MCF 10A (cell line): ENCODE results near the gene TBCD. TPM values are rescaled to one million over a fixed set of nuclear protein-coding genes. Genes with fewer than 3 reads are reported as not detected.
A peak's percentile ranks its signal among the peaks of the same experiment; 100 is the strongest.

ENCODE experiments used
- BruUV-seq: library from RNA; stranded (reverse); fragments of 400-500 nt; replicated peaks from 2 replicates; lab custom pipeline; 2021; lab: Mats Ljungman, UMichigan
- CTCF ChIA-PET: fragments of 300-600 bp; sonication (Branson Sonifier 250); formaldehyde crosslinking; extraction: SDS; loops from one replicate; lab custom pipeline; 2021; ENCODE audit warnings: antibody characterized with exemption, inconsistent platforms; lab: Yijun Ruan, JAX
- POLR2A ChIA-PET: fragments of 300-600, 350-650 bp; sonication (Branson Sonifier 250); formaldehyde crosslinking; extraction: SDS; loops from one replicate; lab custom pipeline; 2020; ENCODE audit warnings: antibody characterized with exemption, inconsistent platforms; lab: Yijun Ruan, JAX
- DNase-seq: peaks from one replicate; pipeline ENCODE4 v3.0.0-alpha.2; 2018; ENCODE audit not compliant: unreplicated experiment
- H3K27ac Mint-ChIP-seq: one replicate; pipeline ENCODE4 v1.8.0; 2022; ENCODE audit warnings: mild to moderate bottlenecking, low read depth, mixed read lengths; ENCODE audit not compliant: unreplicated experiment
- H3K27me3 Mint-ChIP-seq: one replicate; pipeline ENCODE4 v1.8.0; 2022; ENCODE audit warnings: mixed read lengths; ENCODE audit not compliant: insufficient read depth, unreplicated experiment
- H3K36me3 Mint-ChIP-seq: one replicate; pipeline ENCODE4 v1.8.0; 2022; ENCODE audit warnings: mild to moderate bottlenecking, moderate library complexity, mixed read lengths; ENCODE audit not compliant: insufficient read depth, unreplicated experiment
- H3K4me1 Mint-ChIP-seq: one replicate; pipeline ENCODE4 v1.8.0; 2022; ENCODE audit warnings: mixed read lengths; ENCODE audit not compliant: insufficient read depth, unreplicated experiment
- H3K4me3 Mint-ChIP-seq: one replicate; pipeline ENCODE4 v1.8.0; 2022; ENCODE audit warnings: mild to moderate bottlenecking, moderate library complexity, mixed read lengths; ENCODE audit not compliant: unreplicated experiment
- H3K9me3 Mint-ChIP-seq: one replicate; pipeline ENCODE4 v1.8.0; 2022; ENCODE audit warnings: mixed read lengths; ENCODE audit not compliant: unreplicated experiment
- CTCF ChIP-seq: fragments of 200-600 bp; IDR thresholded peaks from one replicate; pipeline ENCODE4 v1.8.0; 2022; ENCODE audit warnings: antibody characterized with exemption, mild to moderate bottlenecking; ENCODE audit not compliant: unreplicated experiment
- intact Hi-C: fragments of 100-400 bp; cut with micrococcal nuclease; formaldehyde crosslinking; loops from 2 replicates; pipeline ENCODE4 v1.14.1; 2022
- total RNA-seq: library from RNA; stranded (reverse); gene quantifications from 2 replicates; pipeline ENCODE4 v1.2.3, GENCODE V29; 2022

The TBCD gene
- total RNA-seq, 1 experiment from 2014 or later, result 76.2 TPM

- Mint-ChIP-seq H3K4me1 (peaks cover 19% of the 10 kb centered on the region), H3K4me3 (peak overlapping the region; percentile 69), H3K36me3 (peaks cover 22% of the 10 kb centered on the region), H3K27ac (peak overlapping the region; percentile 97), H3K27me3 (no peaks in the 10 kb centered on the region), H3K9me3 (no peaks in the 10 kb centered on the region)
- DNase-seq, result peak; percentile 94
- TF ChIP-seq CTCF, result no peak
- BruUV-seq, result no TSS peak
- intact Hi-C loops, result no loop called here
- CTCF ChIA-PET, result interaction anchor here (0.6 to 2.9 kb wide), 8 partner anchors 11 to 359 kb away, joined by 3 to 28 read pairs (median 4); no protein-coding TSS in a partner anchor
- POLR2A ChIA-PET, result interaction anchor here (0.6 to 3.6 kb wide), 21 partner anchors 11 to 1073 kb away, joined by 3 to 162 read pairs (median 5); partner anchors contain the start of genes FN3KRP, FOXK2 and ZNF750
Measured at GRCh38 chr17:82874011-82874835, 122.4 kb downstream of the TBCD start.

- Mint-ChIP-seq H3K4me1 (peaks cover 26% of the 10 kb centered on the region), H3K27me3 (no peaks in the 10 kb centered on the region), H3K36me3 (peaks cover 22% of the 10 kb centered on the region), H3K9me3 (no peaks in the 10 kb centered on the region), H3K4me3 (peak overlapping the region; percentile 69), H3K27ac (peak overlapping the region; percentile 97)
- no TSS peak for BruUV-seq
- ChIA-PET CTCF (interaction anchor here (0.5 to 2.9 kb wide), 12 partner anchors 12 to 464 kb away, joined by 3 to 28 read pairs (median 3); no protein-coding TSS in a partner anchor), POLR2A (interaction anchor here (0.6 to 3.6 kb wide), 39 partner anchors 10 to 577 kb away, joined by 3 to 162 read pairs (median 4); partner anchors contain the start of genes FN3KRP, FOXK2, METRNL and ZNF750)
- peak; percentile 94 for DNase-seq
- intact Hi-C loops, result no loop called here
- TF ChIP-seq CTCF, result no peak
Measured at GRCh38 chr17:82875407-82875856, 123.6 kb downstream of the TBCD start.

DNA sequence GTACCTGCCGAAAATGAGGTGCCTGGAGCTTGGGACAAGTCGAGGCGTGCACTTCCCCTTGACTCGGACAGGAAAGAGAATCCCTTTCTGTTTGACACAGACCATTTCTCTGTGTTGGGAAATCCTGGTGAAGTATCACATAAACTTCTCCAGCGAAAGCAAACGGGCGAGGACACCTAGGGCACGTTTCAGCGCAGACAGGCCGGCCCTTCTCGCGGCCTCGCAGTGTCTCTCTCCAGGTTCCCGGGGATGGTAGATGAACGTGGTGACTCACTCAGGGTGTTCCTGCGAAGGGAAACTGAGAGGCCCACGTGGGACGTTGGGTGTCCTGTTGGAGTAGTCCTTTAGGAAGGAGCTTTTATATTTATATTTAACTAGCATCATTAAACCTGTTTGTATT is 124.3 kb downstream of the TBCD start:
- peak overlapping the region; percentile 69 for H3K4me3 Mint-ChIP-seq
- intact Hi-C loops, result loop anchor here (1.0 kb wide), 1 partner anchor 89 kb away; no protein-coding TSS in a partner anchor

More for the DNA sequence above, 124.3 kb downstream of the TBCD start:
- peaks cover 26% of the 10 kb centered on the region for H3K4me1 Mint-ChIP-seq
- H3K36me3 Mint-ChIP-seq, result peaks cover 16% of the 10 kb centered on the region
- POLR2A ChIA-PET, result interaction anchor here (0.6 to 3.6 kb wide), 35 partner anchors 9 to 406 kb away, joined by 3 to 162 read pairs (median 4); partner anchors contain the start of genes METRNL and ZNF750
- no peaks in the 10 kb centered on the region for H3K27me3 Mint-ChIP-seq
- TF ChIP-seq CTCF, result no peak
- CTCF ChIA-PET, result interaction anchor here (0.5 to 2.9 kb wide), 8 partner anchors 13 to 200 kb away, joined by 3 to 28 read pairs (median 4); no protein-coding TSS in a partner anchor
- no peaks in the 10 kb centered on the region for H3K9me3 Mint-ChIP-seq
- BruUV-seq, result no TSS peak
- peak; percentile 97 for DNase-seq
- peak overlapping the region; percentile 97 for H3K27ac Mint-ChIP-seq
